ENCODE results near the gene PPP1R8.

The PPP1R8 gene

DNA sequence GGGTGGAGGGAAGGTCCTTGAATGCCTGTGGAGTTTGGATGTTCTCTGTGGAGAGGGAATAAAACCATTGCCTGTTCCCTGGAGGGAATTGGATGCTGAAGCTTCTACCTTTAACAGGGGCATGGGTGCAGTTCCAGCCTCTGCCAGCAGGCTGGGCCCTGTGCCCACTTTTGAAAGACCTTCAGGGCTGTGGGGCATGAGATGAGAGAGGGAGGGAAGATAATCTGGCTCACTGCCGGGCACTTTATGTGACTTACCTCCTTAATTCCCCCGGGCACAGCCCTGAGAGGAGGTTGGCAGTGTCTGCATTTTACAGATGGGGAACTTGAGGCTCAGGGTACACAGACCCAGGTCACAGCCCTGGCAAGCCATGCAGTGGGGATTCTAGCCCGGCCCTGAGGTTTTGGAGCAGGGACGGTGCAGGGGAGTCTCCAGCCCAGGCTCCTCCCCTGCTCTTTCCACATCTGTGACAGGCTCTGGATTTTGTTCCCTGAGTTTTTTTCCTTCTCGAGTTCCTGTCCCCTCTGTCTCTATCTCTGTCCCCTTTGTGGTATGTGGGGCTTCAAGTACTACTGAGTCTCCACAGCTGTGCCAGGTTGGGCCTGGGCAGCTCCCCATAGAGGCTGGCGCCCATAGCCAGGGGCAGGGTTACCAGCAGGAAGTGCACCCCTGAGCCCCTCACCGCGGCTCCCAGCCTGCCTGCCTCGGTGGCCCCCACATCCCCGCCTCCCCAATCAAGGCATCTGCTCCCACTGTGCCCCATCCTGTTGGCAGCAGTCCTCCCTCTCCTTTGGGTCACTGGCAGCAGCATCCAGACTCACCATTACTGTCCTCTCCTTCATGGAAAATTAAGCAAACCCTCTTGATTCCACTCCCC lies 27.7 kb downstream of the PPP1R8 start:
- DNase-seq (ENCODE audit: low read depth): peak; percentile 85
- TF ChIP-seq, protein P1, sequence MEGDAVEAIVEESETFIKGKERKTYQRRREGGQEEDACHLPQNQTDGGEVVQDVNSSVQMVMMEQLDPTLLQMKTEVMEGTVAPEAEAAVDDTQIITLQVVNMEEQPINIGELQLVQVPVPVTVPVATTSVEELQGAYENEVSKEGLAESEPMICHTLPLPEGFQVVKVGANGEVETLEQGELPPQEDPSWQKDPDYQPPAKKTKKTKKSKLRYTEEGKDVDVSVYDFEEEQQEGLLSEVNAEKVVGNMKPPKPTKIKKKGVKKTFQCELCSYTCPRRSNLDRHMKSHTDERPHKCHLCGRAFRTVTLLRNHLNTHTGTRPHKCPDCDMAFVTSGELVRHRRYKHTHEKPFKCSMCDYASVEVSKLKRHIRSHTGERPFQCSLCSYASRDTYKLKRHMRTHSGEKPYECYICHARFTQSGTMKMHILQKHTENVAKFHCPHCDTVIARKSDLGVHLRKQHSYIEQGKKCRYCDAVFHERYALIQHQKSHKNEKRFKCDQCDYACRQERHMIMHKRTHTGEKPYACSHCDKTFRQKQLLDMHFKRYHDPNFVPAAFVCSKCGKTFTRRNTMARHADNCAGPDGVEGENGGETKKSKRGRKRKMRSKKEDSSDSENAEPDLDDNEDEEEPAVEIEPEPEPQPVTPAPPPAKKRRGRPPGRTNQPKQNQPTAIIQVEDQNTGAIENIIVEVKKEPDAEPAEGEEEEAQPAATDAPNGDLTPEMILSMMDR (IDR thresholded peaks at IDR 0.05; ENCODE audit: insufficient read depth, low read depth, low read length, missing control alignments): peak; percentile 100
- H3K4me3 ChIP-seq (ENCODE audit: low read depth, low read length): no peak overlapping the region

DNA sequence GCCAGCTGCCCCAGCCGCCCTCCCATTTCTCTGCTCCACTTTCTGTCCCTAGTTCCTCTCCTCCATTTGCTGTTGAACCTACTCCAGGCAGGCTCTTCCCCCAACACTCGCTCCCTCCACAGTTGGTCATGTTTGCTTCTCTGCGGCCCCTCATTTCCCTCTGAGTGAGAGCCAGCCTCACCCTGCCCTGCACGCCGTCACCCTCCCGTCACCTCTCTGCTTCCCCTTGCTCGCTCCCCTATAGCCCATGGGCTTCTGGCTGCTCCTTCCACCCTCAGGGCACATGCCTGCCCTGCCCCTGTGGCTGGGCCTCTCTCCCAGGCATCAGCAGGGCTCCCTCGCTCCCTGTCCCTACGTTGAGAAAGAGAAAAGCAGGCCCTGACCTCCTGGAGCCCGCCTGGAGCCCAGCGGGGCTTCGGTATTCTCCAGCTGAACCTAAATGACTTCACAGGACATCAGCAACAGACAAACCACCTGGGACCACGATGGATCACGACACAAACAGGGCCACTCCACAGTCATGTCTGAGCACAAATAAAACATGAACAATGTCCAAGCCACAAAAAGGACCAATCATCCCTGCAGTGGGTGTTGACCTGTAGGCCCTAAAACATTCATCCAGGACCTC lies 28.5 kb downstream of the PPP1R8 start:
- DNase-seq (ENCODE audit: low read depth): no peak
- TF ChIP-seq, protein P1 (IDR thresholded peaks at IDR 0.05; ENCODE audit: insufficient read depth, low read depth, low read length, missing control alignments): no peak
- no peak overlapping the region for H3K4me3 ChIP-seq (ENCODE audit: low read depth, low read length)

DNA sequence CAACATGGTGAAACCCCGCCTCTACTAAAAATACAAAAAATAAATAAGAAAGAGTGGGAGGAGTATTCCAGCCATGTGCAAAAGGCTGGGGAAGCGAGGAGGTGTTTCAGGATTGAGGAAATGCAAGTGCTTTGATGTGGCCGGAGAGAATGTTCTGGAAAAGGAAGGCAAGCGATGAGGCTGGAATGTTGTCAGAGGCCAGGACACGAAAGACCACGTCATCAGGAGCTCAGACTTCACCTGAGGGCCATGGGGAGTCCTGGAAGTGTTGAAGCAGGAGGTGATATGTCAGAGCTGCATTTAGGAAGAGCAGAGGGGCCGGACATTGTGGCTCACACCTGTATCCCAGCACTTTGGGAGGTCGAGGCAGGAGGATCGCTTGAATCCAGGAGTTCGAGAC lies 30.9 kb downstream of the PPP1R8 start:
- no peak overlapping the region for H3K4me3 ChIP-seq (ENCODE audit: low read depth, low read length)
- no peak for DNase-seq (ENCODE audit: low read depth)

DNA sequence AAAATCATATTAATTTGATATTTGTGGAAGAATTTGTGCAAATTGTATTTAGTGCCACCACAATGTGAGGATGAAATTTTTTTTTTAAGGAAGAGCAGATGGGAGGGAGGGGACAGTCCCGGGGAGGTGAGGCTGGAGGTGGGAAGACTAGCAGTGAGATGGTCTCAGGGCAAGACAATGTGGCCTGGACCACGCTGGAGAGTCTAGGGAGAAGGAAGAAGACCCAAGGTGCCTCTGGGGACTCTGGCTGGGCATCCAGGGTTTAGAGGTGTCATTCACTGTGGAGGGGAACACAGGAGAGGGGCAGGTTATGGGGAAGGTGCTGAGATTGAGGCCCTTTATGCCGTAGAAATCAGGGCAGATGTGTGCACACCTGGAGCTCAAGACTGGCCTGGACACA lies 31.4 kb downstream of the PPP1R8 start:
- no peak overlapping the region for H3K4me3 ChIP-seq (ENCODE audit: low read depth, low read length)
- TF ChIP-seq, protein P1 (IDR thresholded peaks at IDR 0.05; ENCODE audit: insufficient read depth, low read depth, low read length, missing control alignments): no peak
- DNase-seq (ENCODE audit: low read depth): no peak

More for the DNA sequence above, 30.9 kb downstream of the PPP1R8 start:
- TF ChIP-seq, protein P1 (IDR thresholded peaks at IDR 0.05; ENCODE audit: insufficient read depth, low read depth, low read length, missing control alignments): no peak

DNA sequence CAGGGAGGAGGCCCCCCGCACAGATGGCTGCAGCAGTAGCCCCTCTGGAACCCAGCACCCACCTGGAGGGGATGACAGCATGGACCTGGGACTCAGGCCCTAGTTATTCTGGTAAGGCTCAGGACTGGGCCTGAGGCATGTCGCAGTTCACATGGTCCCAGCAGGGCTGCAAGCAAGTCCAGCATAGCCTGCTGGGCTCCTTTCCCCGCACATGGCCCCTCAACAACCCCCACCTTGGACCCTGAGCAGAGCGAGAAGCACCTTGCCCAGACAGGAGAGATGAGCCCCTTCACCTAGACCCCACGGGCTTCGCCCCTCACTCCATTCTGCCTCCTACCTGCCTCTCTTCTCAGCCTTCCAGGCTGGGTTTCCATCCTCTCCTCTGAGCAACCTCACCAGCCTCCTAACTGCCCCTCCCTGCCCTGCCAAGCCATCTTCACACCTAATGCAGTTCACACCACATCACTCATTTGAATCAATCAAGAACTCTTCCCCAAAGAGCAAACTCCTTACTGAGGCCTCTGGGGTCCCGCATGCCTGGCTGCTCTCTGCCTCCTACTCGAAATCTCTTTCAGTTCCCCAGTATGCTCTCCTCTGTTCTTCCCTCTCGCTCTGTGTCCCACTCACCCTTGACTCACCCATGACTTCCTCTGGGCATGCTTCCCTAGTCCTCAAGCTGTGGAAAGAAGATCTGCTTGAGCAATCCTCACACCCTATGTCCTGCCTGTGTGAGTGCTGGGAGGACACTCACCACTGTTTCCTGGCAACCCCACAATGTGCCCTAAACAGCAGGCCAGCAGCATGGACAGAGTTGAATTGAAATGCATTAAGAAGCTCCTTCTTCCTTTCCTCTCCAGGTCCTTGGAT lies 32.3 kb downstream of the PPP1R8 start:
- DNase-seq (ENCODE audit: low read depth): peak; percentile 61
- TF ChIP-seq, protein P1 (IDR thresholded peaks at IDR 0.05; ENCODE audit: insufficient read depth, low read depth, low read length, missing control alignments): no peak
- H3K4me3 ChIP-seq (ENCODE audit: low read depth, low read length): no peak overlapping the region

DNA sequence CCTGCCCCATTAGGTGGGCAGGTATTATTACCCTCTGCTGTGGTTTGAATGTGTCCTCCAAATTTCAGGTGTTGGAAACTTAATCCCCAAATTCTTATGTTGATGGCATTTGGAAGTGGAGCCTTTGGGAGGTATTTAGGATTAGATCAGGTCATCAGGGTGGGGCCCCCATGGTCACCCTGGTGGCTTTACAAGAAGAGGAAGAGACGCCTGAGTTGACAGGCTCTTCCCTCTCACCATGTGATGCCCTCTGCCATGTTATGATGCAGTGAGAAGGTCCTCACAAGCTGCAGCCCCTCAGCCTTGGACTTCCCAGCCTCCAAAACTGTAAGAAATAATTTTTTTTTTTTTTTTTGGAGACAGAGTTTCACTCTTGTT lies 32.9 kb downstream of the PPP1R8 start:
- TF ChIP-seq, protein P1 (IDR thresholded peaks at IDR 0.05; ENCODE audit: insufficient read depth, low read depth, low read length, missing control alignments): no peak
- peak; percentile 46 for DNase-seq (ENCODE audit: low read depth)
- no peak overlapping the region for H3K4me3 ChIP-seq (ENCODE audit: low read depth, low read length)
